ENCODE measurements around the gene ZNF790.
A peak's percentile ranks its signal among the peaks of the same experiment; 100 is the strongest.

ZNF790 gene

DNA sequence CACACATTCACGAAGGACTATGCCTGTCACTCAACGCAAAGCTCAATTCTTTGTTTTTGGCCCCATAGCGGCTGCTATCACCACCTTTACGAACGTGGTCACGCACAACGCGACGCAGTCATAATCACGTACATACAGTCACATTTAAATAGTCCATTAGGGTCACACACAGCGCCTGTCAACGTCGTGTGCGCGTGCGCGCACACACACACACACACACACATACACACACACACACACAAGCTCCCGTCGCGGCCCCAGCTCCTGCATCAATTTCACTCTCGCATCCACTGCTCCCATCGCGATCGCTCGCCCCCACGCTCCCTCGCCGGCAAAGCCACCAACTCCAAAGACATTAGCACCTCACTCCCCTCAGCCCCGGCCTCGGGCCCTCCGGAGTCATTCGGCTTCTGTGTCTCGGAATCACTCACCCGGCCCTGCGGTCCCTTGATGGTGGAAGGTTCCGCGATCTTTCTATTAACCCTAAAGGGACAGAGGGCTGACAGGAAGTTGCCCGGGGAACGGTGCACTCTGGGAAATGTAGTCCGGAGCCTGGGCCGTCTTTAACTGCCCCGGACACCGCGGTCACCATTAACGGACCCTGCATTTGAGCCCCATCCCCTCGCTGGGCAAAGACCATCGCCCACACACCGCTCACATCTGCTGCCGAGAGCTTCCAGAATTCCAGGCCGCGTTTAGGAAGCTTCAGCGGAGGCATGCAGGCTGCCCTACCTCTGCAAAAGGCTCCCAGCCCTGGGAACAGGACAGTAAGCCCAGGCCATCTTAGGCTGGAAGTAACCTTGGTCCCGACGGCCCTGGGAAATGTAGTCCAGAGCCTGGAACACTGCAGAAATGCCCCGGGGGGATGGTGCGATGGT is at the start of gene ZNF790:
TSS of gene ZNF790 (minus strand) at position 482 of the 878 bp plus-strand sequence. CDS start 12,768 bp downstream, outside the sequence.
- TF ChIP-seq, protein P1, sequence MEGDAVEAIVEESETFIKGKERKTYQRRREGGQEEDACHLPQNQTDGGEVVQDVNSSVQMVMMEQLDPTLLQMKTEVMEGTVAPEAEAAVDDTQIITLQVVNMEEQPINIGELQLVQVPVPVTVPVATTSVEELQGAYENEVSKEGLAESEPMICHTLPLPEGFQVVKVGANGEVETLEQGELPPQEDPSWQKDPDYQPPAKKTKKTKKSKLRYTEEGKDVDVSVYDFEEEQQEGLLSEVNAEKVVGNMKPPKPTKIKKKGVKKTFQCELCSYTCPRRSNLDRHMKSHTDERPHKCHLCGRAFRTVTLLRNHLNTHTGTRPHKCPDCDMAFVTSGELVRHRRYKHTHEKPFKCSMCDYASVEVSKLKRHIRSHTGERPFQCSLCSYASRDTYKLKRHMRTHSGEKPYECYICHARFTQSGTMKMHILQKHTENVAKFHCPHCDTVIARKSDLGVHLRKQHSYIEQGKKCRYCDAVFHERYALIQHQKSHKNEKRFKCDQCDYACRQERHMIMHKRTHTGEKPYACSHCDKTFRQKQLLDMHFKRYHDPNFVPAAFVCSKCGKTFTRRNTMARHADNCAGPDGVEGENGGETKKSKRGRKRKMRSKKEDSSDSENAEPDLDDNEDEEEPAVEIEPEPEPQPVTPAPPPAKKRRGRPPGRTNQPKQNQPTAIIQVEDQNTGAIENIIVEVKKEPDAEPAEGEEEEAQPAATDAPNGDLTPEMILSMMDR (conservative IDR thresholded peaks at IDR 0.05; ENCODE audit: low read depth, low read length), result no peak
- peak; percentile 92 for DNase-seq (ENCODE audit: low read depth)
- H3K4me3 ChIP-seq (ENCODE audit: low read depth, low read length), result peak within 1 kb of the TSS; percentile 68

DNA sequence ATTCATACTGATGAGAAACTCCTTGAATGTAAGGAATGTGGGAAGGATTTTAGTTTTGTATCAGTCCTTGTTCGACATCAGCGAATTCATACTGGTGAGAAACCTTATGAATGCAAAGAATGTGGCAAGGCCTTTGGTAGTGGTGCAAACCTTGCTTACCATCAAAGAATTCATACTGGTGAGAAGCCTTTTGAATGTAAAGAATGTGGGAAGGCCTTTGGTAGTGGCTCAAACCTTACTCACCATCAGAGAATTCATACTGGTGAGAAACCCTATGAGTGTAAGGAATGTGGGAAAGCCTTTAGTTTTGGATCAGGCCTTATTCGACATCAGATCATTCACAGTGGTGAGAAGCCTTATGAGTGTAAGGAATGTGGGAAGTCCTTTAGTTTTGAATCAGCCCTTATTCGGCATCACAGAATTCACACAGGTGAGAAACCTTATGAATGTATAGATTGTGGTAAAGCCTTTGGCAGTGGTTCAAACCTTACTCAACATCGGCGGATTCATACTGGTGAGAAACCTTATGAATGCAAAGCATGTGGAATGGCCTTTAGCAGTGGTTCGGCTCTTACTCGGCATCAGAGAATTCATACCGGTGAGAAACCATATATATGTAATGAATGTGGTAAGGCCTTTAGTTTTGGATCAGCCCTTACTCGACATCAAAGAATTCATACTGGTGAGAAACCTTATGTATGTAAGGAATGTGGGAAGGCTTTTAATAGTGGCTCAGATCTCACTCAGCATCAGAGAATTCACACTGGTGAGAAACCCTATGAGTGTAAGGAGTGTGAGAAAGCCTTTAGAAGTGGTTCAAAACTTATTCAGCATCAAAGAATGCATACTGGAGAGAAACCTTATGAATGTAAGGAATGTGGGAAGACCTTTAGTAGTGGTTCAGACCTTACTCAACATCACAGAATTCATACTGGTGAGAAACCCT is 39.1 kb upstream of the ZNF790 start:
- peak; percentile 1 for DNase-seq (ENCODE audit: low read depth)
- TF ChIP-seq, protein P1 (conservative IDR thresholded peaks at IDR 0.05; ENCODE audit: low read depth, low read length), result no peak
- H3K4me3 ChIP-seq (ENCODE audit: low read depth, low read length), result no peak overlapping the region

DNA sequence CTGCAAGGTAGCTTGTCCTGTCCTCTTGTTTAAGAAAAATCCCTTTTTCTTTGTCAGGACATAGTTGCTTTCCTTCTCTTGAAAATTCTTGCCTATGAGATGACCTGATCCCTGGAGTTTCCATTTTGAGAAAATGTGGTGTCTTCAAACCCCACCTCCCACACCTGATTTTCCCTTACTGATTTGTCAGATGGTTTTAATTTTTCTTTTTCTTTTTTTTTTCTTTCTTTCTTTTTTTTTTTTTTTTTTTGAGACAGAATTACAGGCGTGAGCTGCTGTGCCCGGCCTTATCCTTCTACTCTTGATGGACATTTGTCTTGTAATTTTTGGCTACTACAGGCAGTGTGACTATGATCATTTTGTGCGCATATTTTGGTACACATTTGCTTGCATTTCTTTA is 13.7 kb upstream of the ZNF790 start:
- TF ChIP-seq, protein P1 (conservative IDR thresholded peaks at IDR 0.05; ENCODE audit: low read depth, low read length), result no peak
- no peak for DNase-seq (ENCODE audit: low read depth)
- H3K4me3 ChIP-seq (ENCODE audit: low read depth, low read length), result peak overlapping the region; percentile 99

DNA sequence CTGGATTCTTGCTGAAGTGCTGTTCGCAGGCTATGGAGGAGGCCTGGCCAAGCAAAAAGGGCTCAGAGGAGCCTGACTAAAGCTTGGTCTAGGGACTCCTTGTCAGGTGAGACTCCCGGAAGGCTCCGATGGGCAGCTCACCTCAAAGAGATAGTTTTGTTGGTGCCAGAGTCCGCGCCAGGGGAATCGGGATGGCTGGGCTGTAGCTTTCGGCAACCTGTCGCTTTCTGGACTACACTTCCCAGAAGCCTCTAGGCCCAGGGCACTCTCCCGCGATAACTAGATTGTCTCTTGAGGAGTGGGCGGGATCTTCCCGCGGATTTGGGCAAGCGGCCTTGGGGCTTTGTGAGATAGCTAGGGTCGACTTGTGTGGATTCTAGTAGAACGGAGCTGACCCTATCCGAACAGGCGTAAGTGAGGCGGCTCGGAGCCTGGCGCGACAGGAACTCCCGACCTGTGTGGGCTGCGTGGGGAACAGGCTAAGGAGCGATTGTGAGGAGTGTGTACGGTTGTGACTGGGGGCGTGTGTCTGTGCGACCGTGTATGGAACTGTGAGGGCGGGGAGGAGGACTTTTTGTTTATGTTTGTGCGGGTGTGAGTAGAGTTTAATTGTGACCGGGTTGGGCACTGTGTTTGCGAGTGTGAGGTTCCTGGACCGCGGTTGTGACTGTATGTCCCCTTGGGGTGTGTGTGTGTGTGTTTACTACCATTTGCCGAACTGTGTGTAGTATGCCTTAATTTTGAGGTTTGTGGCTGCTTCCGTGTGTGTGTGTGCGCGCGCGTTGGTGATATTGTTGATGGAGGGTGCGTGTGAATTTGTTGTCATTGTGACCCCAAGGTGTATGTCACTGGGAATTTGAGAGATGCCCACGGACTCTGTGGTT is 12.6 kb upstream of the ZNF790 start, which contains the start of gene ZNF345:
TSS of gene ZNF345 (plus strand) at position 318 of the 884 bp plus-strand sequence. CDS start 25,955 bp downstream, outside the sequence.
- peak; percentile 96 for DNase-seq (ENCODE audit: low read depth)
- H3K4me3 ChIP-seq (ENCODE audit: low read depth, low read length), result peak within 1 kb of the TSS; percentile 99
- TF ChIP-seq, protein P1 (conservative IDR thresholded peaks at IDR 0.05; ENCODE audit: low read depth, low read length), result no peak

DNA sequence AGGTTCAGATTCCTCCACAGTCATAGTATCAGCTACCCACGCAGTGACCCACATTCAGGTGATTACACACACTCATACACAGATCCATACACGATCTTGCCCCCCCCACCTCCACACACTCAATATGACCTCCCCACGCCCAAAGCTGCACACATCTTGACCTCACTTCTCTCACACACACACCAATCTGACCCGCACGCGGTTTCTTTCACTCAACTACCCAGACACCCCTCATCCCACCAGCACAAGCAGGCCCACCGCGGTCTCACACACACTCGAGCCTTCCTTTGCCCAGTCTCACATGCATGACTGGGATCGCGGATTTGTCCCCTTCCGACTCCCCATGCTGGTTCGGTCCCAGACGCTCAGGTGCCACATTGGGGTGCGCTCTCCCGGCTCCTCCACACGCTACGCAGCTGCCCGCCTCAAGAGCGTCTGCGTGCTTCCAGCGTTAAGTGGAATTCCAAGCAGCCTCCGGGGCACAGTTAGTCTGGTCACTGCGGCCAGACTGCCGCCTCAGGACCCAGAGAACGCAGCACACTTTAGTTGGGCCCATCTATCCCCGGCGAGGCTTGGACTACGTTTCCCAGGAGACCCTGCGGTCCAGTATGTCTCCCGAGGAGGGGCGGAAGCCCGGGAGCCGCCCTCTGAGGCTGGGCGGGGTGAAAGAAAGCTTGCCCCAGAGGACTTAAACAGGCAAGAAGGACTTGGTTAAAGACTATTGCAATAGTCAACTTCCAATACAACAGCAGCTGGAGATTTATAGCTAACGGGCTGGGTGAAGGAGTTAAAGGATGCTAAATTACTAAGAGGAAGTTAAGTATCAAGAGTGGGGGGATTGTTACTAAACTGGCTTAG is 11.7 kb upstream of the ZNF790 start:
- TF ChIP-seq, protein P1 (conservative IDR thresholded peaks at IDR 0.05; ENCODE audit: low read depth, low read length), result no peak
- peak; percentile 93 for DNase-seq (ENCODE audit: low read depth)

More for the DNA sequence above, 11.7 kb upstream of the ZNF790 start:
- H3K4me3 ChIP-seq (ENCODE audit: low read depth, low read length), result peak overlapping the region; percentile 99

All from choroid plexus epithelial cell (primary cell).